HG03432 (cell line): Measurements from ENCODE around the gene CPA1.

ENCODE experiments used
- ATAC-seq: cut with Tn5 transposase; IDR thresholded peaks from one replicate; pipeline ENCODE4 v1.9.1; 2021; ENCODE audit warnings: mild to moderate bottlenecking, moderate library complexity; ENCODE audit not compliant: unreplicated experiment

The CPA1 gene

GRCh38 chr7:130423501-130424037, 43.3 kb downstream of the CPA1 start:
- ATAC-seq = no peak

DNA sequence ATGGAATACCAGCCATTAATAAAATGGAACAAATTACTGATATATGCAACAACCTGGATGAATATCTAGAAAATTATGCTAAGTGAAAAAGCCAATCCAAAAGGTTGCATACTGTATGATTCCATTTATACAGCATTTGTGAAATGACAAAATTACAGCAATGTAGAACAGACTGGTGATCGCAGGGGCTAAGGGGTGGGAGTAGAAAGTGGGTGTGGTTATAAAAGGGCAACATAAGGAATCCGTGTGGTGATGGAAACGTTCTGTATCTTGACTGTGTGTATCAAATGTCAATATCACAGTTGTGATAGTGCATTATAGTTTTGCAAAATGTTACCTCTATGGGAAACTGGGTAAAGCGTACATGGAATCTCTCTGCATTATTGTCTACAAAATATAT, 45.5 kb downstream of the CPA1 start:
- no peak for ATAC-seq

DNA sequence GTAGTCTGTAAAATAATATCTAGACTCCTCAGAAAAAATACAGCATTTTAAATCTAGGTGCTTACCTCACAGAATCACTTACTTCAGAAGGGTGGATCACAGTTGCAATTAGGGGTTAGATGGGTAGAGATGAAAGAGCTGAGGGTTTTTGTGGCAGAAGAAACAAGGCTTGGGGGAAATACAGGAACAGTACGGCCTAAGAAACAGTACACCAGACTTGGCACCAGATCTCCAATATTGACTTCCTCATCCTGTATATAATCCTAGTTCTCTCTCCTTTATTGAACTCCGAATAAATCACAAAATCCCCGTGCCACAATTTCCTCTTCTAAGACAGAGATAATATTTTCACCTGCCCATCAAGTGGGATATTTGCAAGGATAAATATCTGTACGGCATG, 46.3 kb downstream of the CPA1 start:
- ATAC-seq = no peak

DNA sequence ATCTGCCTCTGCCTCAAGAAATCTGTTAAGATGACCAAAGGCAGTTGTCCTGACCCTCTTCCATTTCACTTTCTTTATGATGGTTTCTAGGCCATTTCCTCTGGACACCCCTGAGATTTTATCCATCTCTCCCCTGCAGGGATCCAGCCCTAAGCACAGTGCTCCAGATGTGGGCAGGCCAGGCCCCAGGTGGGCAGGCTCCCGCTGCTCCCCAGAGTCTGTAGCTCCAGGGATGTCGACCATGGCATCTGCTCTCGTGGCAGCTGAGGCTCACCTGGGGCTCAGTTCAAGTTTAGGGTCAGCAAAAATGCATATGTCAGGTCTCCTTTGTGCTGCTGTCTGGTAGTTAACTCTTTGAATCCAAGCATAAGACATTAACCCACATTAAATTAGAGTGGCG, 48.7 kb downstream of the CPA1 start:
- ATAC-seq = no peak

- ATAC-seq = no peak
Measured at GRCh38 chr7:130430115-130430514, 49.8 kb downstream of the CPA1 start.

- no peak for ATAC-seq
Measured at GRCh38 chr7:130430841-130431666, 50.8 kb downstream of the CPA1 start.

DNA sequence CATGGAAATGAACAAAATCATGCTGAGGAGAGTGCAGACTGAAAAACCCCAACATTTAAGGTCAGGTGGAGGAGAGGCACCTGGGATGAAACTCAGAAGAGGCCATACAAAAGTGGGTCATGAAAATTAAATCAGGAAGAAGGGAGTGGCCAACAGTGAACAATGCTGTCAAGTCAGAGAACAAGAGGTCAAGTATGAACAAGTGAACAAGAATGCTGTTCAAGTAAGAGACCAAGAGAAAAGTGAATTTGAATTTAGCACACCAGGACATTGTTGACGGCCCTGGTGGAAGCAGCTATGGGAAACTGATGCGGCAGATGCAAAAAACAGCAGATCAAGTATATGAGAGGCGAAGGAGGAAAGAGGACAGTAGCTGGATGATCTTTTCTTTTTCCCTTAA, 52.6 kb downstream of the CPA1 start:
- no peak for ATAC-seq

DNA sequence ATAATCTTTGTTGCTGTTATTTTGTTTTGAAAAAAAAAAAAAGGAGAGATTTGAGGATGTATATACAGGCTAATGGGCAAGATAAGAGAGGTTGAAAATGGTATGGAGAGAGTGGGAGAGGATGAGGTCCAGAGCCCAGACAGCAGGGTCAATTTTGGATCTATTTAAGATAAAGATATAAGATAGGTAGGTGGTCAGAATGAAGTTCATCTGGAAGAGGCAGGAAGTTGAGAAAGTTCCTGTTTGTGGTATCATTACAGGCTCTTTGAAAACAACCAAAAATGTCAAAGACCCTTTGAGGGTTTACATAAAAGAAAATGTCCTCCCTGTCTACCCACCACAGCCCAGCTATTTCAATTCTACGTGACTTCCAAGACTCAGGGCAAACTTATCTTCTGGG, 53.0 kb downstream of the CPA1 start:
- ATAC-seq = no peak

DNA sequence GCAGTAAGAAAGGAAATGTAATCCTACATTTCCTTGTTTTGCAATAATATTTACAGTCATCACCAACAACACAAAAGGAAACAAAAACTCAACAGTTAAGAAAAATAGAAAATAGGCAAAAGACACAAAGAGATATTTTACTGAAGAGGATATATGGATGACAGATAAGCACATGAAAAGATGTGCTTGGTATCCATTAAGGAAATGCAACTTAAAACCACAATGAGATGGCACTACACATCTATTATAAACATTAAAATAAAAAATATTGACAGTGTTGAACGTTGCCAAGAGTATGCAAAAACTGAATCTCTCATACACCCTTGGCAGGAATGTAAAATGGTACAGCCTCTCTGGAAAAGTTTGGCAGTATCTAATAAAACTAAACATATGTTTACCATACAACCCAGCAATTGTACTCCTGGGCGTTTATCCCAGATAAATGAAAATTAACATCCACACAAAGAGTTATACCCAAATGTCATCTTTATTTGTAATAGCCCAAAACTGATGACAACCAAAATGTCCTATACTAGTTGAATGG, 55.1 kb downstream of the CPA1 start:
- no peak for ATAC-seq

- ATAC-seq = no peak
Measured at GRCh38 chr7:130436253-130436652, 56.0 kb downstream of the CPA1 start.
